Posterior vena cava (tissue), 2 donors: Measurements from ENCODE around the gene SCARB1. TPM values are rescaled to one million over a fixed set of nuclear protein-coding genes. Genes with fewer than 3 reads are reported as not detected.

Experiments used
- DNase-seq: peaks from one replicate; pipeline ENCODE4 v3.0.0-alpha.2; 2020; ENCODE audit warnings: low spot score
- intact Hi-C, 2 donors: fragments of 100-400 bp; cut with DNase I; formaldehyde crosslinking; loops; one replicate each; pipeline versions ENCODE4 v1.14.1 to v1.14.2; 2022 to 2023
- total RNA-seq, 2 donors: library from RNA; stranded (reverse); fragmentation: NEBNext Ultra II Directional; extraction: Animal tissue kit (Norgen Biotek cat#: 25700); gene quantifications; one replicate each; pipeline ENCODE4 v1.2.1, GENCODE V29; 2021
- donor health status: DM: yes; HTN: yes; CAD: no.
- donor health status: DM: yes; HTN: yes; CAD: no.

The SCARB1 gene
- total RNA-seq, 2 donors from 2014 or later, result 13.0 to 14.3 TPM

GRCh38 chr12:124768452-124769162 lies 95.1 kb downstream of the SCARB1 start:
- no peak for DNase-seq
- intact Hi-C loops, result loop anchor here (10.0 kb wide), 2 partner anchors 144 to 424 kb away; no protein-coding TSS in a partner anchor

GRCh38 chr12:124767066-124767821 lies 96.4 kb downstream of the SCARB1 start:
- intact Hi-C loops, result loop anchor here (2.0 to 10.0 kb wide), 3 partner anchors 142 to 422 kb away; no protein-coding TSS in a partner anchor

GRCh38 chr12:124766727-124767065 lies 97.0 kb downstream of the SCARB1 start:
- intact Hi-C loops, result loop anchor here (2.0 to 10.0 kb wide), 3 partner anchors 142 to 422 kb away; no protein-coding TSS in a partner anchor
- DNase-seq, result no peak

More at GRCh38 chr12:124767066-124767821, 96.4 kb downstream of the SCARB1 start:
- DNase-seq, result peak; percentile 96

GRCh38 chr12:124765581-124766489 lies 97.8 kb downstream of the SCARB1 start:
- DNase-seq, result no peak
- intact Hi-C loops, result loop anchor here (2.0 to 10.0 kb wide), 3 partner anchors 141 to 421 kb away; no protein-coding TSS in a partner anchor

GRCh38 chr12:124764870-124765580 lies 98.6 kb downstream of the SCARB1 start:
- intact Hi-C loops, result loop anchor here (10.0 kb wide), 2 partner anchors 140 to 420 kb away; no protein-coding TSS in a partner anchor
- no peak for DNase-seq

- DNase-seq, result peak; percentile 92
- intact Hi-C loops, result loop anchor here (10.0 kb wide), 2 partner anchors 140 to 420 kb away; no protein-coding TSS in a partner anchor
Measured at GRCh38 chr12:124764451-124764850, 99.2 kb downstream of the SCARB1 start.

GRCh38 chr12:124763594-124763979 lies 100.1 kb downstream of the SCARB1 start:
- DNase-seq, result no peak
- intact Hi-C loops, result loop anchor here (10.0 kb wide), 2 partner anchors 139 to 419 kb away; no protein-coding TSS in a partner anchor

GRCh38 chr12:124762791-124763593 lies 100.7 kb downstream of the SCARB1 start:
- DNase-seq, result no peak
- intact Hi-C loops, result loop anchor here (10.0 kb wide), 2 partner anchors 138 to 418 kb away; no protein-coding TSS in a partner anchor

GRCh38 chr12:124762384-124762783 lies 101.3 kb downstream of the SCARB1 start:
- intact Hi-C loops, result loop anchor here (10.0 kb wide), 2 partner anchors 138 to 418 kb away; no protein-coding TSS in a partner anchor
- DNase-seq, result no peak

- intact Hi-C loops, result loop anchor here (10.0 kb wide), 2 partner anchors 137 to 417 kb away; no protein-coding TSS in a partner anchor
Measured at GRCh38 chr12:124761871-124762270, 101.8 kb downstream of the SCARB1 start.

GRCh38 chr12:124761056-124761455 lies 102.6 kb downstream of the SCARB1 start:
- no peak for DNase-seq
- intact Hi-C loops, result loop anchor here (10.0 kb wide), 2 partner anchors 136 to 416 kb away; no protein-coding TSS in a partner anchor

More at GRCh38 chr12:124761871-124762270, 101.8 kb downstream of the SCARB1 start:
- no peak for DNase-seq

GRCh38 chr12:124760560-124760959 lies 103.1 kb downstream of the SCARB1 start:
- DNase-seq, result no peak
- intact Hi-C loops, result loop anchor here (10.0 kb wide), 2 partner anchors 136 to 416 kb away; no protein-coding TSS in a partner anchor

GRCh38 chr12:124759841-124760503 lies 103.7 kb downstream of the SCARB1 start:
- no peak for DNase-seq
- intact Hi-C loops, result loop anchor here (10.0 kb wide), 3 partner anchors 135 to 415 kb away; partner anchors contain the start of gene NCOR2 (in 1 of the 2)

GRCh38 chr12:124758266-124759220 lies 105.1 kb downstream of the SCARB1 start:
- intact Hi-C loops, result loop anchor here in 1 of 2 donors (10.0 kb wide), 1 partner anchor 194 kb away; the partner anchor contains the start of gene NCOR2
- no peak for DNase-seq

GRCh38 chr12:124757329-124757728 lies 106.3 kb downstream of the SCARB1 start:
- no peak for DNase-seq
- intact Hi-C loops, result loop anchor here (2.0 to 10.0 kb wide), 2 partner anchors 25 to 193 kb away; partner anchors contain the start of gene NCOR2 (in 1 of the 2)
